ENCODE data around the gene CAMTA1. TPM values are rescaled to one million over a fixed set of nuclear protein-coding genes. Genes with fewer than 3 reads are reported as not detected.
A peak's percentile ranks its signal among the peaks of the same experiment; 100 is the strongest.

Gene CAMTA1
- polyA plus RNA-seq, 1 experiment = 64.9 TPM

DNA sequence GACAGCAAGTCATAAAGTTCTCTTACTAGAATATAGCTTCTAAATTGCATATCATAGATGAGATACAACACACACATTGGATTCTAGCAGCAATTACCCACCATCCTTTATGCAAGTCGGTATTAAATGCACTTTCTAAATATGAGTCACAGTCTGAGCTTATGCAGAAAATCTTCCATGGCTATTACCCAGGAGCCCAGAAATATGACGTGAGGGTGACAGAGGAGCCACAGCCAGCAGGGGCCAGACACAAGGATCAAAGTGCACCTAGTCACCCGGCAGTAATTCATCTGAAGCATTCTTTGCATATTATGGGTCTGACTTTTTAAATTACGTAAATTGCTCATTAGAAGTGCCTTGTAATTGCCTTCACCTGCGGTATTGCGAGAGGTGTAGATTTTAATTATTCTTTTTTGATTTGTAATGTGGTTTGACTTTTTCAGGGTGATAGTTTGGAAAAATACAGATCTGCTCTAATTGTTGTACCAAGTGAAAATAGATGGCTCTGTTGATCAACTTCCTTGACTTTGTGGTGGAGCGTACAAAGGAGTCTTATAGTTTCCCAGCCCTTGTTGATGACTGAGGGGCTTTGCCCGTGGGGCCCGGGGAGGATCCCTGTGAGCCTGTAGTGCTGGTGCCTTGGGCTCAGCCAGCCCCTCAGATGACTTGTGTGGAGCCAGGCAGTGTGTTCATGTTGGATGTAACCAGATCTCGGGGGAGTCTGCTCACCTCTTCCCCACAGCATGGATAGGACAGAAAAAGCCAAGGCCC lies 515.8 kb downstream of the CAMTA1 start:
- DNase-seq (ENCODE audit: low read depth, low spot score) = peak; percentile 71
- CTCF ChIA-PET = no interaction called here
- POLR2A ChIA-PET = interaction anchor here (0.6 to 2.2 kb wide), 6 partner anchors 34 to 316 kb away, joined by 3 to 5 read pairs (median 3); no protein-coding TSS in a partner anchor

DNA sequence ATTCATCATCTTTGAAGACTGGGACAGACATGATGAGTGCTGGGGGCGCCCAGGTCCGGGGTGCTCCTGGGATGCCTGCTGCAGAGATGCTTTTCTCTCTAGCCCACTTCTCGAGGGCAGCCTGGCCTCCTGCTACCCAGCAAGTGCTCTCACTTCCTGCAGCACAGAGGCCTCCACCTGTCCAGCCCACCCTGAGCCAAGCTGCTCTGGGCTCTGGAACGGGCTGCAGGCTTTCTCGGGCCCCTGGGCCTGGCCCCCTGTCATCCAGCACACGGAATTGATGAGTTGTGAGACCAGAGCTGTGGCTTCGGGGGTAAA lies 516.4 kb downstream of the CAMTA1 start:
- H3K27me3 ChIP-seq (ENCODE audit: control insufficient read depth, insufficient read depth, low read length) = no peaks in the 10 kb centered on the region
- peak overlapping the region; percentile 86 for H3K27ac ChIP-seq (ENCODE audit: low read depth, low read length)
- TF ChIP-seq, protein P1, sequence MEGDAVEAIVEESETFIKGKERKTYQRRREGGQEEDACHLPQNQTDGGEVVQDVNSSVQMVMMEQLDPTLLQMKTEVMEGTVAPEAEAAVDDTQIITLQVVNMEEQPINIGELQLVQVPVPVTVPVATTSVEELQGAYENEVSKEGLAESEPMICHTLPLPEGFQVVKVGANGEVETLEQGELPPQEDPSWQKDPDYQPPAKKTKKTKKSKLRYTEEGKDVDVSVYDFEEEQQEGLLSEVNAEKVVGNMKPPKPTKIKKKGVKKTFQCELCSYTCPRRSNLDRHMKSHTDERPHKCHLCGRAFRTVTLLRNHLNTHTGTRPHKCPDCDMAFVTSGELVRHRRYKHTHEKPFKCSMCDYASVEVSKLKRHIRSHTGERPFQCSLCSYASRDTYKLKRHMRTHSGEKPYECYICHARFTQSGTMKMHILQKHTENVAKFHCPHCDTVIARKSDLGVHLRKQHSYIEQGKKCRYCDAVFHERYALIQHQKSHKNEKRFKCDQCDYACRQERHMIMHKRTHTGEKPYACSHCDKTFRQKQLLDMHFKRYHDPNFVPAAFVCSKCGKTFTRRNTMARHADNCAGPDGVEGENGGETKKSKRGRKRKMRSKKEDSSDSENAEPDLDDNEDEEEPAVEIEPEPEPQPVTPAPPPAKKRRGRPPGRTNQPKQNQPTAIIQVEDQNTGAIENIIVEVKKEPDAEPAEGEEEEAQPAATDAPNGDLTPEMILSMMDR (IDR thresholded peaks at IDR 0.05; ENCODE audit: low read depth, low read length) = no peak
- ChIA-PET CTCF (no interaction called here), POLR2A (interaction anchor here (0.6 kb wide), 1 partner anchor 203 kb away, joined by 3 read pairs; no protein-coding TSS in a partner anchor)
- peaks cover 7% of the 10 kb centered on the region; the same call in 1 of the 2 replicates for H3K9me3 ChIP-seq (ENCODE audit: control insufficient read depth, insufficient read depth, low read length)
- no peak overlapping the region for H3K4me3 ChIP-seq (ENCODE audit: low read depth, low read length)
- DNase-seq (ENCODE audit: low read depth, low spot score) = no peak

More for the DNA sequence above, 515.8 kb downstream of the CAMTA1 start:
- no peaks in the 10 kb centered on the region for H3K27me3 ChIP-seq (ENCODE audit: control insufficient read depth, insufficient read depth, low read length)
- H3K4me3 ChIP-seq (ENCODE audit: low read depth, low read length) = no peak overlapping the region
- peak overlapping the region; percentile 86 for H3K27ac ChIP-seq (ENCODE audit: low read depth, low read length)
- TF ChIP-seq, protein P1 (IDR thresholded peaks at IDR 0.05; ENCODE audit: low read depth, low read length) = no peak
- H3K9me3 ChIP-seq (ENCODE audit: control insufficient read depth, insufficient read depth, low read length) = peaks cover 7% of the 10 kb centered on the region; the same call in 1 of the 2 replicates

DNA sequence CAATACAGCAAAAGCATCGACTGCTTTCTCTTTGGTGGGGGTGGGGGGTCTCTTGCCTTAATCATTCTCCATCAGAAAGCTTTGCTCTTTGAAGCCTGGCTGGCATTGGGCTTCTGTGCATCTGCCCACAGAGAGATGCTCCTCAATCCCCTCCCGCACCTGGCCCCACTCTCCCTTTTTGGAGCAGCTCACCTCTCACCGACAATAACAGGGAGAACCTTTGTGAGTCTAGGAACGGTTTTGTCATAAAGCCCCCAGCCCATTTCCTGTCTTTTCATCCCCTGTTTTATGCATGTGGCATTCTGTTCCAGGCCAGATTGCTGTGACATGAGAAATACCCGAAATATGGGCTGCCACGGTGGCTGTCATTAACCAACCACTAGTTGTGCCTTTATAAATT lies 516.9 kb downstream of the CAMTA1 start:
- POLR2A ChIA-PET = interaction anchor here (0.6 kb wide), 1 partner anchor 203 kb away, joined by 3 read pairs; no protein-coding TSS in a partner anchor
- Histone ChIP-seq H3K27ac (ENCODE audit: low read depth, low read length) (no peak overlapping the region), H3K4me3 (ENCODE audit: low read depth, low read length) (no peak overlapping the region), H3K27me3 (ENCODE audit: control insufficient read depth, insufficient read depth, low read length) (no peaks in the 10 kb centered on the region), H3K9me3 (ENCODE audit: control insufficient read depth, insufficient read depth, low read length) (peaks cover 4% of the 10 kb centered on the region; the same call in 1 of the 2 replicates)
- TF ChIP-seq, protein P1 (IDR thresholded peaks at IDR 0.05; ENCODE audit: low read depth, low read length) = no peak
- CTCF ChIA-PET = no interaction called here
- no peak for DNase-seq (ENCODE audit: low read depth, low spot score)

DNA sequence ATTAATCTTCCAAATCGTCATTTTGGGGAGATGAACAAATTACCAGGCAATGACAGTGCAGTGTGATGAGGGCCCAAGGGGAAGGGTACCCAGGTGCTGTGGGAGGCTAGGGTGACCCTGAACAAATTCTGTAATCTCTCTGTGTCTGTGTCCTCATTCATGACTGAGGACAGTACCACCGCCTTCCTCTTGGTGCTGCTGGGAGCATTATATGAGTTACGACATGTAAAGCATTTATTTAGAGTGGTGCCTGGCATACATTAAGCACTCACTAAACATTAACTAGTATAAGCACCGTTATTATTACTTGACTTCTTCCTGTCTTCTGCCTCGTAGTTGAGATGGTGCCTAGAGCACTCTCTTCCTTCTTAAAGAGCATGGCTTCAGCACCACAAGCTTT lies 517.6 kb downstream of the CAMTA1 start:
- TF ChIP-seq, protein P1 (IDR thresholded peaks at IDR 0.05; ENCODE audit: low read depth, low read length) = 0 out of 2 replicates have a peak, but pooled peaks have one; percentile 19
- Histone ChIP-seq H3K27me3 (ENCODE audit: control insufficient read depth, insufficient read depth, low read length) (no peaks in the 10 kb centered on the region), H3K4me3 (ENCODE audit: low read depth, low read length) (no peak overlapping the region), H3K9me3 (ENCODE audit: control insufficient read depth, insufficient read depth, low read length) (no peaks in the 10 kb centered on the region), H3K27ac (ENCODE audit: low read depth, low read length) (no peak overlapping the region)
- ChIA-PET POLR2A (no interaction called here), CTCF (no interaction called here)
- DNase-seq (ENCODE audit: low read depth, low spot score) = no peak

DNA sequence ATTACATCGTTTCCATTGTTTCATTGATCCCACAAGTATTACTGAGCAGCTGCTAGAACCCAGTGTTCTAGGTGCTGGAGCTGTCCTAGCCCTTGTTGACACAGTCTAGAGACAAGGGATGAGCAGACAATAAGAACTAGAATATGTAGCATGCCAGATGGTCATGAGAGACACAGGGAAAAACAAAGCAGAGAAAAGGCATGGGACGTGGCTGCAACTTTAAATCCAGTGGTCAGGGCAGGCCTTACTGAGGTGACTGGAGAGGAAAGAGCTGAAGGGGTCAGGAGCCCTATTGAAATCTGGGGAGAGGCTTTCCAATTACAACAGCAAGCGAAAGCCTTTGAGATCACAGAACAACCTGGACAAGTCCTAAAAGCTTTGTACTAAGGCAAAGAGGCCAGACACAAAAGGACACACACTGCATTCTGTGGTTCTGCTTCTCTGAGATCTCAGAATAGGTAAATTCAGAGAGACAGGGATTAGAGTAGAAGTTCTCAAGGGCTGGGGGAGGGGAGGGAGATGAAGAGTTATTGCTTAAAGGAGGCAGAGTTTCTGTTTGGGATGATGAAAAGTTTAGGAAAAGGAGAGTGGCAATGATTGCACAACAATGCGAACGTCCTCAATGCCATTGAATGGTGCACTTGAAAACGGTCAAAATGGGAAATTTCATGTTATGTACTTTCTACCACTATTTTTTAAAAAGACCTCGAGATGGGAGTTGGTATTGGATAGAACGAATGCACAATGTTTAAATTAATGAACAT lies 518.5 kb downstream of the CAMTA1 start:
- DNase-seq (ENCODE audit: low read depth, low spot score) = no peak
- Histone ChIP-seq H3K27ac (ENCODE audit: low read depth, low read length) (no peak overlapping the region), H3K9me3 (ENCODE audit: control insufficient read depth, insufficient read depth, low read length) (no peaks in the 10 kb centered on the region), H3K4me3 (ENCODE audit: low read depth, low read length) (no peak overlapping the region), H3K27me3 (ENCODE audit: control insufficient read depth, insufficient read depth, low read length) (no peaks in the 10 kb centered on the region)
- TF ChIP-seq, protein P1 (IDR thresholded peaks at IDR 0.05; ENCODE audit: low read depth, low read length) = no peak
- ChIA-PET POLR2A (no interaction called here), CTCF (no interaction called here)
